ENCODE results near the gene CDC42EP5.

GRCh38 chr19:54473071-54473891 is at the start of gene CDC42EP5:
- TF ChIP-seq POLR2A (IDR thresholded peaks at IDR 0.05; ENCODE audit: low read depth) (no peak), CTCF (IDR thresholded peaks at IDR 0.05) (peak in 1 of 3 experiments; percentile 6)
